Measurements from ENCODE around the gene ARHGAP19.

DNA sequence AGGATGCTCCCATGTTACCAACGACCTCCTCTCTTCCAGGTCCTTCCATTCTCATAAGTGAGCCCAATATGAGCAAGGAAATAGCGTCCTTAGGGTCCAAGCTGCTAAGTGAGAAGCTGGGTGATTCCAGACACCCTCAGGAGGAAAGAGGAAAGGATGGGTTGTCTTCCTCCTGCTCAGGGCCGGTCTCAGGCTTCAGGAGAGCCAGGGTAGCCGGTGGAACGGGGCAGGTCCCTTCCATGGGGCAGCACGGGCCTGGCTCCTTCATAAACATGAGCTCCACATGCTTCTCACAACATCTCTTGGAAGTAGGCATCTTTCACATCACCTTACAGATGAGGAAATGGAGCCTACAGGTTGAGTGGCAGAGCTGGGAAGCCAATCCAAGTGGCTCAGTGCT, 119.4 kb downstream of the ARHGAP19 start:
- TF ChIP-seq YY1 (IDR thresholded peaks at IDR 0.05; ENCODE audit: borderline replicate concordance in 1 of 3, control insufficient read depth in 1 of 3, extremely low read depth in 1 of 3, insufficient read depth in 3 of 3, insufficient read length in 1 of 3, insufficient replicate concordance in 2 of 3, low read depth in 1 of 3, low read length in 2 of 3) (no peak), NR2C1 (IDR thresholded peaks at IDR 0.05) (no peak), NR2C1 (tag; IDR thresholded peaks at IDR 0.05) (no peak), MAFG (tag; conservative IDR thresholded peaks at IDR 0.05) (no peak), TCFL5 (CRISPR knock-in tag; conservative IDR thresholded peaks at IDR 0.05) (no peak), RBBP5 (IDR thresholded peaks at IDR 0.05; ENCODE audit: borderline replicate concordance, insufficient read depth, low read length, poor library complexity, severe bottlenecking) (no peak), KAT8 (IDR thresholded peaks at IDR 0.05; ENCODE audit: low read depth) (no peak), GTF2E2 (tag; IDR thresholded peaks at IDR 0.05) (no peak), ESRRA (IDR thresholded peaks at IDR 0.05; ENCODE audit: borderline replicate concordance, low read depth) (no peak), FOXK2 (conservative IDR thresholded peaks at IDR 0.05 in 1 of 2, IDR thresholded peaks at IDR 0.05 in 1 of 2; ENCODE audit: low read depth in 2 of 2) (no peak), MYC (IDR thresholded peaks at IDR 0.05; ENCODE audit: low read depth, low read length) (no peak), MYC (CRISPR knock-in tag; IDR thresholded peaks at IDR 0.05; ENCODE audit: borderline replicate concordance, low read depth) (no peak)
- TF ChIP-seq, protein P1, sequence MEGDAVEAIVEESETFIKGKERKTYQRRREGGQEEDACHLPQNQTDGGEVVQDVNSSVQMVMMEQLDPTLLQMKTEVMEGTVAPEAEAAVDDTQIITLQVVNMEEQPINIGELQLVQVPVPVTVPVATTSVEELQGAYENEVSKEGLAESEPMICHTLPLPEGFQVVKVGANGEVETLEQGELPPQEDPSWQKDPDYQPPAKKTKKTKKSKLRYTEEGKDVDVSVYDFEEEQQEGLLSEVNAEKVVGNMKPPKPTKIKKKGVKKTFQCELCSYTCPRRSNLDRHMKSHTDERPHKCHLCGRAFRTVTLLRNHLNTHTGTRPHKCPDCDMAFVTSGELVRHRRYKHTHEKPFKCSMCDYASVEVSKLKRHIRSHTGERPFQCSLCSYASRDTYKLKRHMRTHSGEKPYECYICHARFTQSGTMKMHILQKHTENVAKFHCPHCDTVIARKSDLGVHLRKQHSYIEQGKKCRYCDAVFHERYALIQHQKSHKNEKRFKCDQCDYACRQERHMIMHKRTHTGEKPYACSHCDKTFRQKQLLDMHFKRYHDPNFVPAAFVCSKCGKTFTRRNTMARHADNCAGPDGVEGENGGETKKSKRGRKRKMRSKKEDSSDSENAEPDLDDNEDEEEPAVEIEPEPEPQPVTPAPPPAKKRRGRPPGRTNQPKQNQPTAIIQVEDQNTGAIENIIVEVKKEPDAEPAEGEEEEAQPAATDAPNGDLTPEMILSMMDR (IDR thresholded peaks at IDR 0.05 in 2 of 3, conservative IDR thresholded peaks at IDR 0.05 in 1 of 3; ENCODE audit: insufficient read depth in 2 of 3, low read depth in 1 of 3, low read length in 3 of 3): no peak
- TF ChIP-seq, protein P2, sequence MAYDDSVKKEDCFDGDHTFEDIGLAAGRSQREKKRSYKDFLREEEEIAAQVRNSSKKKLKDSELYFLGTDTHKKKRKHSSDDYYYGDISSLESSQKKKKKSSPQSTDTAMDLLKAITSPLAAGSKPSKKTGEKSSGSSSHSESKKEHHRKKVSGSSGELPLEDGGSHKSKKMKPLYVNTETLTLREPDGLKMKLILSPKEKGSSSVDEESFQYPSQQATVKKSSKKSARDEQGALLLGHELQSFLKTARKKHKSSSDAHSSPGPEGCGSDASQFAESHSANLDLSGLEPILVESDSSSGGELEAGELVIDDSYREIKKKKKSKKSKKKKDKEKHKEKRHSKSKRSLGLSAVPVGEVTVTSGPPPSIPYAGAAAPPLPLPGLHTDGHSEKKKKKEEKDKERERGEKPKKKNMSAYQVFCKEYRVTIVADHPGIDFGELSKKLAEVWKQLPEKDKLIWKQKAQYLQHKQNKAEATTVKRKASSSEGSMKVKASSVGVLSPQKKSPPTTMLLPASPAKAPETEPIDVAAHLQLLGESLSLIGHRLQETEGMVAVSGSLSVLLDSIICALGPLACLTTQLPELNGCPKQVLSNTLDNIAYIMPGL (CRISPR knock-in tag; IDR thresholded peaks at IDR 0.05): no peak
- TF ChIP-seq, protein P3, sequence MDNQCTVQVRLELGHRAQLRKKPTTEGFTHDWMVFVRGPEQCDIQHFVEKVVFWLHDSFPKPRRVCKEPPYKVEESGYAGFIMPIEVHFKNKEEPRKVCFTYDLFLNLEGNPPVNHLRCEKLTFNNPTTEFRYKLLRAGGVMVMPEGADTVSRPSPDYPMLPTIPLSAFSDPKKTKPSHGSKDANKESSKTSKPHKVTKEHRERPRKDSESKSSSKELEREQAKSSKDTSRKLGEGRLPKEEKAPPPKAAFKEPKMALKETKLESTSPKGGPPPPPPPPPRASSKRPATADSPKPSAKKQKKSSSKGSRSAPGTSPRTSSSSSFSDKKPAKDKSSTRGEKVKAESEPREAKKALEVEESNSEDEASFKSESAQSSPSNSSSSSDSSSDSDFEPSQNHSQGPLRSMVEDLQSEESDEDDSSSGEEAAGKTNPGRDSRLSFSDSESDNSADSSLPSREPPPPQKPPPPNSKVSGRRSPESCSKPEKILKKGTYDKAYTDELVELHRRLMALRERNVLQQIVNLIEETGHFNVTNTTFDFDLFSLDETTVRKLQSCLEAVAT (IDR thresholded peaks at IDR 0.05): no peak

Measured in K562 (cell line).